Breast epithelium (tissue), 4 donors: Measurements from ENCODE around the gene ARL2. TPM values are rescaled to one million over a fixed set of nuclear protein-coding genes. Genes with fewer than 3 reads are reported as not detected.

Experiments
- DNase-seq, 2 donors: peaks; one replicate each; pipeline ENCODE4 v3.0.0-alpha.2; 2019; ENCODE audit warnings: low spot score in 2 of 2
- H3K27ac ChIP-seq, 2 donors: fragments of 200-600 bp; sonication (generic) in 1 of 2; one replicate each; pipeline ENCODE4 v1.5.1; 2016 to 2019; ENCODE audit warnings: mild to moderate bottlenecking in 1 of 2
- H3K27me3 ChIP-seq, 2 donors: fragments of 200-600 bp; sonication (generic) in 1 of 2; one replicate each; pipeline versions ENCODE4 v1.5.1 to v1.6.0; 2017 to 2019; ENCODE audit warnings: control low read depth in 1 of 2, mild to moderate bottlenecking in 1 of 2
- H3K36me3 ChIP-seq: fragments of 200-600 bp; one replicate; pipeline ENCODE4 v1.5.1; 2019
- H3K4me1 ChIP-seq, 2 donors: fragments of 200-600 bp; sonication (generic); one replicate each; pipeline ENCODE4 v1.5.1; 2016 to 2019; ENCODE audit warnings: control low read depth in 1 of 2
- H3K4me3 ChIP-seq, 3 donors: fragments of 200-600 bp; sonication (generic); 1 replicate in 2 of 3; 2 replicates in 1 of 3; pipeline ENCODE4 v1.5.1; 2016 to 2019; ENCODE audit warnings: mild to moderate bottlenecking in 3 of 3, moderate library complexity in 2 of 3
- H3K9me3 ChIP-seq, 2 donors: fragments of 200-600 bp; sonication (generic) in 1 of 2; one replicate each; pipeline ENCODE4 v1.5.1; 2016 to 2019; ENCODE audit warnings: control low read depth in 1 of 2
- POLR2A ChIP-seq: fragments of 450-650 bp; IDR thresholded peaks from one replicate; pipeline ENCODE4 v1.6.1; 2016; ENCODE audit warnings: antibody characterized with exemption, mild to moderate bottlenecking, moderate library complexity
- POLR2AphosphoS5 ChIP-seq, 3 donors: sonication (generic); formaldehyde crosslinking; IDR thresholded peaks; one replicate each; pipeline ENCODE4 v1.6.1; 2017; ENCODE audit warnings: antibody characterized with exemption in 3 of 3
- intact Hi-C: fragments of 100-400 bp; cut with DNase I; formaldehyde crosslinking; loops from one replicate; pipeline ENCODE4 v1.15.1; 2023; ENCODE audit warnings: low total_unique reads
- total RNA-seq, 3 donors: library from RNA; depleted of rRNA; stranded (reverse); fragments of >200 nt; gene quantifications; one replicate each; pipeline ENCODE4 v1.1.0, GENCODE V29; 2016
- TF ChIP-seq, protein P1 (sequence below), 3 donors: fragments of 450-650 bp; IDR thresholded peaks; one replicate each; pipeline ENCODE4 v1.5.1; 2016 to 2017; ENCODE audit warnings: antibody characterized with exemption in 3 of 3, mild to moderate bottlenecking in 3 of 3, moderate library complexity in 3 of 3

Gene ARL2
- total RNA-seq, 3 donors from 2014 or later = 99.8 to 193 (median 154) TPM

DNA sequence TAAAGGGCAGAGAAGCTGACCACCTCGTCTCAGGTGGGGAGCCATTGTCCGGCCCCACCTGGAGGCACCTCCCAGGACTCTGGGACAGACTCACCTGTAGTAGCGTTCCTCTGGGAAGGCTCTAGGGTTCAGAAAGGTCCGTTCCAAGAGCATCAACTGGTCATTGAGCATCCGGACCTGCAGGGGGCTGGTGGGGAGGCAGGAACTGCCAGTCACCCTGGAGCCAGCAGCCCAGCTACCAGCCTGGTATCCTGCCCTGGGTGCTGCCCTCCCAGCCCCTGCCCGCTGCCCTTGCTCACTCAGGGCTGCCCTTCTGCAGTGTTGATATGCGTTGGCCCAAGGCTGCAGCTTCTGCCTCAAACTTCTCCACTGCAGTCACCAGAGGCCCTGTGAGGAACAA is 31.8 kb downstream of the ARL2 start:
- no peaks in the 10 kb centered on the region for H3K27me3 ChIP-seq
- intact Hi-C loops = no loop called here
- H3K36me3 ChIP-seq = no peaks in the 10 kb centered on the region
- DNase-seq = no peak
- TF ChIP-seq POLR2A (no peak), POLR2AphosphoS5 (IDR thresholded peaks at IDR 0.05) (no peak)
- TF ChIP-seq, protein P1, sequence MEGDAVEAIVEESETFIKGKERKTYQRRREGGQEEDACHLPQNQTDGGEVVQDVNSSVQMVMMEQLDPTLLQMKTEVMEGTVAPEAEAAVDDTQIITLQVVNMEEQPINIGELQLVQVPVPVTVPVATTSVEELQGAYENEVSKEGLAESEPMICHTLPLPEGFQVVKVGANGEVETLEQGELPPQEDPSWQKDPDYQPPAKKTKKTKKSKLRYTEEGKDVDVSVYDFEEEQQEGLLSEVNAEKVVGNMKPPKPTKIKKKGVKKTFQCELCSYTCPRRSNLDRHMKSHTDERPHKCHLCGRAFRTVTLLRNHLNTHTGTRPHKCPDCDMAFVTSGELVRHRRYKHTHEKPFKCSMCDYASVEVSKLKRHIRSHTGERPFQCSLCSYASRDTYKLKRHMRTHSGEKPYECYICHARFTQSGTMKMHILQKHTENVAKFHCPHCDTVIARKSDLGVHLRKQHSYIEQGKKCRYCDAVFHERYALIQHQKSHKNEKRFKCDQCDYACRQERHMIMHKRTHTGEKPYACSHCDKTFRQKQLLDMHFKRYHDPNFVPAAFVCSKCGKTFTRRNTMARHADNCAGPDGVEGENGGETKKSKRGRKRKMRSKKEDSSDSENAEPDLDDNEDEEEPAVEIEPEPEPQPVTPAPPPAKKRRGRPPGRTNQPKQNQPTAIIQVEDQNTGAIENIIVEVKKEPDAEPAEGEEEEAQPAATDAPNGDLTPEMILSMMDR (IDR thresholded peaks at IDR 0.05) = no peak
- H3K27ac ChIP-seq = no peak overlapping the region
- no peaks in the 10 kb centered on the region for H3K9me3 ChIP-seq
- no peak overlapping the region for H3K4me3 ChIP-seq
- peaks cover 4 to 5% of the 10 kb centered on the region in 2 donors for H3K4me1 ChIP-seq

DNA sequence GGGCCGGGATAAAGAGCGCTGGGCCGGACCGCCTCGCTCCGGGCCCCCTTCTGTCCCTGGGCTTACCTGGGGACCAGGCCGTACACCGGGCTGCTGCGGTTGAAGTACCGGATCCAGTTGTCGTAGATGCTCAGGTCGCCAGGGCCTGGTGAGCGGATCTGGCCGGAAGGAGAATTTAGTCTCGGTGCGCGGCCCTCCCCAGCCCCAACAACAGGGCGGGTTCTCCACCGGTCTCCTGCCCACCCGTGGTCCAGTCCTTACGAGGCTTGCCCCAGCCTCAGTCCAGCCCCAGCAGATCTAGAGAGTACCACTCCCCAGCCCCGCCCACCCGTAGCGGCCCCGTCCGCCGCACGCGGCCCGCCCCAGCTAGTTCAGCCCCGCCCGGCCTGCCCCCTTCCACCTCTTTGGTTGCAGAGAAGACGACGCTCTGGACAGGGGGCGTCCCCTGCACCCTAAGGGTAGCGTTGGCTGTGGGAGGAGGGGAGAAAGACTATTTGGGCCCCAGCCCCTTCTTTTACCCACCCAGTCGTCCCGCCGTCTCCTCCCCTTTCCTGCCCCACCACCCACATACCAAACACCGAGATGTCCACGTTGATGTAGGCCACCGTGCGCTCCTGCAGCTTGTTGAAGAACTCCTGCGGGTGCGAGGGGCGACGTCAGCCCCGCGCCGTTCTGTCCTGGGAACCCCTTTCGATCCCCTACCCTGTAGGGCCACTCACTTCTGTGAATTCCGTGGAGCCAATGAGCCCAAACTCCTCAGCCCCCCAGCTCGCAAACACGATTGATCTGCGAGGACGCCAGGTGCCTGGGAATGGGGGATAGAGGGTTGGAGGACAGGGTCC is 33.8 kb downstream of the ARL2 start:
- TF ChIP-seq POLR2A (no peak), POLR2AphosphoS5 (IDR thresholded peaks at IDR 0.05) (no peak)
- TF ChIP-seq, protein P1 (IDR thresholded peaks at IDR 0.05) = no peak
- peak overlapping the region; percentile 42 to 80 for H3K27ac ChIP-seq
- H3K4me3 ChIP-seq = peak overlapping the region; percentile 47 to 82 (median 56)
- H3K4me1 ChIP-seq = peaks cover 0 to 4% of the 10 kb centered on the region in 2 donors
- DNase-seq = no peak
- H3K9me3 ChIP-seq = no peaks in the 10 kb centered on the region
- no peaks in the 10 kb centered on the region for H3K36me3 ChIP-seq
- no peaks in the 10 kb centered on the region for H3K27me3 ChIP-seq
- intact Hi-C loops = no loop called here

GRCh38 chr11:65051398-65051858 is 37.5 kb downstream of the ARL2 start:
- no peaks in the 10 kb centered on the region for H3K27me3 ChIP-seq
- H3K27ac ChIP-seq = no peak overlapping the region
- intact Hi-C loops = no loop called here
- no peak for TF ChIP-seq POLR2A
- TF ChIP-seq, protein P1 (IDR thresholded peaks at IDR 0.05) = no peak
- no peak for TF ChIP-seq POLR2AphosphoS5 (IDR thresholded peaks at IDR 0.05)
- DNase-seq = no peak
- H3K4me3 ChIP-seq = no peak overlapping the region
- no peaks in the 10 kb centered on the region for H3K36me3 ChIP-seq
- no peaks in the 10 kb centered on the region for H3K9me3 ChIP-seq
- H3K4me1 ChIP-seq = peaks cover 0 to 4% of the 10 kb centered on the region in 2 donors

DNA sequence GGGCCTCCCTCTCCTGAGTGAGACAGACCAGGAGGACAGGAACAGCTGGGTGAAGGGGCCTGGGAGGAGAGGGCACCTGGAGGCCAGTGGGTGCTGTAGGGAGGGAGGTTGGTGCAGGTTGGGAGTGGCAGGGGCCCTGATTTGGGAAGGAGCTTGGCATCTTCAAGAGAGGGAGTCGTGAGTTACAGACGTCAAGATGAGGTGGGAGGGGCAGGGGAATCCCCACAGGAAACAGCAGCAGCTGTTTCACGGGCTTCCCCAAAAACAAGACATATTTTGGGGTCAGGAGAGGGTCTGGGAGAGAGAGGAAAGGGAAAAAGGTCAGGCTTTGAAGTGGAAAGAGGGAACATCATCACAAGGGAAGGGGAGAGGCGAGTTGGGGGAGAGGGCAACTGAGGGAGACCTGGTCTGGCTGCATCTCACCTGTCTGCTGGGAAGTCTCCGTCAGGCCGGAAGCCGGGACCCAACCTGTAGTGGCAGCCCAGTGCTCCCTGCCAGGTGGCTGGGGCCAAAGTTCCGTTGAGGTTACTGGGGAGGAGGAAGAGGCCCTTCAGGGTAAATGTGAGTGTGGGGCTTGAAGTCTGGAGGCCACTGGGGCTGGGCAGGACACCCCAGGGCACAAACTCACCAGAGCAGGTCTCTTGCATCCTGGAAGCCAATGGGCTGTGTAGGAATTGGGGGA is 40.0 kb downstream of the ARL2 start:
- Histone ChIP-seq H3K4me1 (no peaks in the 10 kb centered on the region), H3K27me3 (no peaks in the 10 kb centered on the region), H3K36me3 (no peaks in the 10 kb centered on the region), H3K4me3 (no peak overlapping the region), H3K27ac (no peak overlapping the region), H3K9me3 (no peaks in the 10 kb centered on the region)
- intact Hi-C loops = no loop called here
- no peak for DNase-seq
- TF ChIP-seq POLR2A (no peak), POLR2AphosphoS5 (IDR thresholded peaks at IDR 0.05) (no peak)
- TF ChIP-seq, protein P1 (IDR thresholded peaks at IDR 0.05) = no peak

DNA sequence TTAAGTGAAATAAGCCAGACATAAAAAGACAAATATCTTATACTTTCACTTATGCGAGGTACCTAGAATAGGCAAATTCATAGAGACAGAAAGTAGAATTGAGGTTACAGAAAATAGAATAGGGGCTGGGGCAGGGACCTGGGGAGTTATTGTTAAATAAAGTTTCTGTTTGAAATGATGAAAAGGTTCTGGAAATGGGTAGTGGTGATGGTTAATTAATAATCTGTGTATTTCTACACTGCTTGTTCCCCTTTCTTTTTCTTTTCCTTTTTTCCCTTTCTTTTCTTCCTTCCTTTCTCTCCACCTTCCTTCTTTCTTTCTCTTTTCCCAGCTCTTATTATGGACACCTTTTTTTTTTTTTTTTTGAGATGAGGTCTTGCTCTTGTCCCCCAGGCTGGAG is 41.6 kb downstream of the ARL2 start:
- DNase-seq = no peak
- Histone ChIP-seq H3K27me3 (no peaks in the 10 kb centered on the region), H3K4me3 (no peak overlapping the region), H3K4me1 (no peaks in the 10 kb centered on the region), H3K27ac (no peak overlapping the region), H3K9me3 (no peaks in the 10 kb centered on the region), H3K36me3 (no peaks in the 10 kb centered on the region)
- TF ChIP-seq POLR2A (no peak), POLR2AphosphoS5 (IDR thresholded peaks at IDR 0.05) (no peak)
- TF ChIP-seq, protein P1 (IDR thresholded peaks at IDR 0.05) = no peak
- intact Hi-C loops = no loop called here
